OCI-LY7 (cell line): Measurements from ENCODE around the gene RHBG.

ENCODE experiments used
- CTCF ChIP-seq: fragments of 200-600 bp; sonication (generic); conservative IDR thresholded peaks from 2 replicates; pipeline ENCODE4 v1.5.1; 2014; ENCODE audit warnings: mild to moderate bottlenecking, antibody characterized with exemption, low read length, moderate library complexity, mixed read lengths
- EZH2phosphoT487 ChIP-seq: fragments of 200-600 bp; sonication (generic); IDR thresholded peaks from 2 replicates; pipeline ENCODE4 v1.6.1; 2018; ENCODE audit warnings: low read depth, borderline replicate concordance, mild to moderate bottlenecking, mixed run types, antibody characterized with exemption, low read length, moderate library complexity, mixed read lengths

GRCh38 chr1:156401681-156402081 lies 32.7 kb downstream of the RHBG start:
- TF ChIP-seq CTCF (no peak), EZH2phosphoT487 (no peak)
